Embryonic facial prominence (tissue), 1 donor: Measurements from ENCODE around the gene AQP3.
"Not testable (repeated sequence)": the region's sequence is repeated elsewhere in the genome, so short reads cannot be mapped to it uniquely, and the experiment has no call there.

ENCODE experiments used
- DNase-seq: peaks from one replicate; pipeline ENCODE4 v3.0.0-alpha.2; 2016; ENCODE audit errors: extremely low spot score

AQP3 gene

GRCh38 chr9:33414889-33415500 lies 32.4 kb downstream of the AQP3 start:
- no peak for DNase-seq

- DNase-seq, result no peak
These were observed 33.1 kb downstream of the AQP3 start for GRCh38 chr9:33414268-33414667.

- DNase-seq, result no peak
These were observed 39.3 kb downstream of the AQP3 start for GRCh38 chr9:33408087-33408486.

- DNase-seq, result no peak
These were observed 40.3 kb downstream of the AQP3 start for GRCh38 chr9:33407061-33407460.

- DNase-seq, result no peak
These were observed 42.5 kb downstream of the AQP3 start for GRCh38 chr9:33404788-33405362.

- DNase-seq, result no peak
These were observed 43.2 kb downstream of the AQP3 start for GRCh38 chr9:33403941-33404787.

- not testable (repeated sequence) for DNase-seq
These were observed 45.0 kb downstream of the AQP3 start, which contains the start of gene AQP7 for GRCh38 chr9:33402371-33402770. TSS of gene AQP7 (minus strand) at chr9:33402568. CDS start at chr9:33401262, 1,306 bp downstream.

GRCh38 chr9:33401809-33402208 lies 45.6 kb downstream of the AQP3 start:
- not testable (repeated sequence) for DNase-seq

GRCh38 chr9:33399047-33399446 lies 48.3 kb downstream of the AQP3 start:
- DNase-seq, result not testable (repeated sequence)

GRCh38 chr9:33397801-33398200 lies 49.6 kb downstream of the AQP3 start:
- not testable (repeated sequence) for DNase-seq

- not testable (repeated sequence) for DNase-seq
These were observed 52.1 kb downstream of the AQP3 start for GRCh38 chr9:33395159-33395879.

- not testable (repeated sequence) for DNase-seq
These were observed 53.4 kb downstream of the AQP3 start for GRCh38 chr9:33393986-33394385.

GRCh38 chr9:33393581-33393980 lies 53.8 kb downstream of the AQP3 start:
- no peak for DNase-seq

GRCh38 chr9:33392591-33393021 lies 54.8 kb downstream of the AQP3 start:
- not testable (repeated sequence) for DNase-seq
